HG03045 (cell line): ENCODE data around the gene HLX.

Experiments
- ATAC-seq: cut with Tn5 transposase; IDR thresholded peaks from one replicate; pipeline ENCODE4 v1.9.1; 2021; ENCODE audit warnings: mild to moderate bottlenecking, moderate library complexity; ENCODE audit not compliant: unreplicated experiment

HLX gene

GRCh38 chr1:220879076-220879508 lies at the start of gene HLX:
TSS of gene HLX (plus strand) at chr1:220879443. CDS start at chr1:220879858, 415 bp downstream.
- peak; percentile 78 for ATAC-seq

DNA sequence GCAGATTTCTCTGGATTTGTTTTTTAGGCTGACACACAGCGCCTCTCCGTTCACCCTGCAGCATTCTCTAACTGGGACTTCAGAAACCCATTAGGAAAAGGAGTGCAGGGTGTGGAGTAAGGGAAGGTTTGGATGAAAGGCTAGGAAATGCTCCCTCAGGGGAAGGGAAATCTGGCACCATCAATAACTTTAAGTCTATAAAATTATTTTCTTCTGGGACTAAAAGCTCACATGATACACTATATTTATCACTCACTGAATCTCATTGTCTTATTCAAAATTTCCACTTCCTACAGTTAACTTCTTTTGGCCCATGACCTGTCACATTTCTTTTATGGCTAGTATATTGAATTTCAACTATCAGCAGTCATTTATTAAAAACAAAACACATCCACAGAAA lies 45.8 kb upstream of the HLX start:
- no peak for ATAC-seq

DNA sequence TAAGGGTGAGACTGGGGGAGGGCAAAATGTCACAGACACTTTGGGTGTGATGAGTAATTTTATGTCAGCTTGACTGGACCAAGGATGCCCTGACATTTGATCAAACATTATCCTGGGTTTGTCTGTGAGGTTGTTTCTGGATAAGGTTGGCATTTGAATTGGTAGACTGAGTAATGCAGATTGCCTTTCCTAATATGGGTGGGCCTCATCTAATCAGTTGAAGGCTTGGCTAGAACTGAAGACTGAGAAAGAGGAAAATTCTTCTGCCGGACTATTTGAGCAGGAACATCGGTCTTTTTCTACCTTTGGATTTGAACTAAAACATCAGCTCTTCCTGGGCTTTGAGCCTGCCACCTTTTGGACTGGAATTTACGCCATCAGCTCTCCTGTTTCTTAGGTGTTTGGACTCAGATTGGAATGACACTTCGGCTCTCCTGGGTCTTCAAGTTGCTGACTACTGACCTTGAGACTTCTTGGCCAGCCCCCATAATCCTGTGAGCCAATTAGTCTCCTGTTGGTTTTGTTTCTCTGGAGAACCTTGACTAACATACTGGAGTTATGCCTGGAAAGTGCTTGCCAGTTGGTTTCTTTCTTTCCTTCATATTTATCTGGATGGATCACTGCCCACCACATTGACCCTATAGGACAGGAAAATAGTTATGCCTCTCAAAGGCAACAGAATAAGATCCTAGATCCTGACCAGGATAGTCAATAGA lies 44.9 kb upstream of the HLX start:
- no peak for ATAC-seq

- ATAC-seq: no peak
Measured at GRCh38 chr1:220838578-220838977, 40.7 kb upstream of the HLX start.

DNA sequence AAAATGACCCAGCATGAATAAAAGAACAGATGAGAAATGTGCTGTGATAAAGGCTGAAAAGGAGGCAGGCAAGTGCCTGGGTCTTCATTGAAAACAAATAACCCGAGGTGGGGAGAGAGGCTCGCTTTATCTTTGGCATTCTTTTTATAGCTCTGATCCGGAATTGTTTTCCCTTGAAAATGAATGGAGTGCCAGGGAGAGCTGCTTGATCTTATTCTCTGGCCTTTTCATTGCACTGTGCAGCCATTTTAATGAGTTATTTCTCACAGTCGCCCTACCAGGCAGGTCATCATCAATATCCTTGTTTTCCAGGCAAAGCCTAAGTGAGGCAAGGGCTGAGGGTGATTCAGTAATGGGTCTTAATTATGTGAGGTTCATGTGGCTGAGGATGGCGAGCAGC lies 39.8 kb upstream of the HLX start:
- ATAC-seq: no peak

- ATAC-seq: no peak
Measured at GRCh38 chr1:220841293-220841692, 38.0 kb upstream of the HLX start.

- no peak for ATAC-seq
Measured at GRCh38 chr1:220843481-220844011, 35.7 kb upstream of the HLX start.

GRCh38 chr1:220852408-220852807 lies 26.8 kb upstream of the HLX start:
- no peak for ATAC-seq

- ATAC-seq: no peak
Measured at GRCh38 chr1:220872296-220872695, 6.9 kb upstream of the HLX start.

- no peak for ATAC-seq
Measured at GRCh38 chr1:220873087-220873486, 6.2 kb upstream of the HLX start.

DNA sequence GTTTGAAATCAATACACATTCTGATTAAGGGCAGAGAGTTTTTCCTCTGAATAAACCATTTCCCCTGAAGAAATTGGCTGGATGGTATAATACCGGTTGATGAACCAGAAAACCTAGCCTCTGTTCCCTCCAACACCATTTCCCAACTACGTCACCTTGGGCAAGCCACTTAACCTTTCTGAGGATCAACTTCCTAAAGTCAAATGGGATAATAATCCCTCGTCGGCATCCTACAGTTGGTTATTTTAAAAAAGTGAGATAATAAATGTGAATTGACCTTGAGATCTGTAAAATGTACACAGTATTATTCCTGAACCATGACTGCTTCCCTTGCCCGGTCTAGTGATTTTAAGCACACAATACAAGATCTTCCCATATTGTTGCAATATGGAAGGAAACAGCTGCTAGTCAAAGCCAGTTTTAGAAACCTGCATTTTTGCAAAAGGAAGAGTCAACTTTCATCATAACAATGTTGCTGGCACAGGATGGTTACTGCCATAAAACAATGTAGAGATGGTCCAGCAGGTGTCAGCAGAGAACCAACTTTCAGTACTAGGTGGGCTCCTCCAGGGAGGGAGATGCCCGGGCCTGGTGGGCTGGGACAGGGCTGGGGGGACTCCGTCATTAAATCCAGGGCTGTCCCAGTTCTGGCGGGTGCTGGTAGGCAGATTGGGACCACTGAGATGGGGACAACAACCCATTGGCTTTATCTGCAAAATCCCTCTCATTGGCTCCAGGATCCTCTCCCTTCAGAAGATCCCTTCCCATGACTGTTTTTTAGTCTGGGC lies 5.2 kb upstream of the HLX start:
- no peak for ATAC-seq

DNA sequence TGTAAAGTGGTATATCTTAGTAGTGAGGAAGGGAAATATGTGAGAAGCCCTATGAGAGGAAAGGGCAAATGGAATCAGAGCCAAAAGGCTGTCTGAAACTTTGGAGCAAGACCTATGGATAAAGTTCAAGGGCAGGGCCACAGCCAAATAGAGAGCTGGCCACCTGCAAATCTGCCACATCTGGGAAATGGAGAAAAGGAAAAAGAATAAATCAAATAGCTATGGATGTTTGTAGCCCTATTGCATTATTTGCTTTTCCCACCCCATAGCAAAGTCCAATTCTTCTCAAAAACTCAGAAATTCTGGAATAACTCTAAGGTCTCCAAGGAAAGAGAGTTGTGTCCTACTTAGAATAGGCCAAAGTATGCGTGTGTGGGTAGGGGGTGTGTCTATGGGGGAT lies 4.0 kb upstream of the HLX start:
- ATAC-seq: no peak

GRCh38 chr1:220876511-220877376 lies 2.5 kb upstream of the HLX start:
- no peak for ATAC-seq

GRCh38 chr1:220877377-220878095 lies 1.7 kb upstream of the HLX start:
- ATAC-seq: no peak

DNA sequence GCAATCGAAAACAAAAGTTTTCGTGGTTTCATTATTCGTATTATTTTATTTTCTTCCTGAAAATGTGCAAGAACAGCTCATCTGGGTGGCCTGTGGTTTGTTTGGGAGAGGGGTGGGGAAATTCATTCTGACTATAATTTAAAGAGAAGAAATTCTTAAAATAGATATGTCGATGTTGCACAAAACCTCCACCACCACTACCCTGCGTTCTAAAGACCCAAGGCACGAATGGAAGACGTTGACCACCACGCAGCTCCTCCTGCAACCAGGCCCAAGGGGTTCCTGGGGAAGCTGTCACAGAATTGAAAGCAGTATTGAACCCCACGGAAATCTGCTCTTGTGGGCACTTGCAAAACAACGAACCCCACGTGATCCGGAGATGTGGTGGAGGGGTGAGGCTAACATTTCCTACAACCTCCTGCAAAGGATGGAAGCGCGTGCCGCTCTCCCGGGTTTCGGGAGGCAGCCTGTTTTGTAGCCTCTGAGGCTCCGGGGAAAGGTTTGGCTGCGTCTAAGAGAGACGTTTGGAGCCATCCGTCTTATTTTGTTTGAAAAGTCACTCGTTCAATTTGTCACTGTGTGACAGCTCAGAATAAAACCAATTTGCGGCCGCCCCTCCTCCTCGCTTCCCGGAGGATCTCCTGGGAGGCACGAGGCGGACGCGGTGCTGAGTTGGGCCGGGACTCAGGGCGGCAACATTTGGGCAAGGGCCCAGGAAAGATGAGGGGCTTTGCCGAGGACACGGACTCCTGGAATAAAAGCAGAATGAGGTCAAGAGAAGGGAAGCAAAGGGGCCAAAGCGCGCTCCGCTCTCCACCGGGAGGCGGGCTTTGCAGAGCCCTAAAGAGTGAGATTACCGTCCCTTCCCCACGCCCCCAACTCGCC lies 810 bp upstream of the HLX start:
- peak; percentile 24 for ATAC-seq

DNA sequence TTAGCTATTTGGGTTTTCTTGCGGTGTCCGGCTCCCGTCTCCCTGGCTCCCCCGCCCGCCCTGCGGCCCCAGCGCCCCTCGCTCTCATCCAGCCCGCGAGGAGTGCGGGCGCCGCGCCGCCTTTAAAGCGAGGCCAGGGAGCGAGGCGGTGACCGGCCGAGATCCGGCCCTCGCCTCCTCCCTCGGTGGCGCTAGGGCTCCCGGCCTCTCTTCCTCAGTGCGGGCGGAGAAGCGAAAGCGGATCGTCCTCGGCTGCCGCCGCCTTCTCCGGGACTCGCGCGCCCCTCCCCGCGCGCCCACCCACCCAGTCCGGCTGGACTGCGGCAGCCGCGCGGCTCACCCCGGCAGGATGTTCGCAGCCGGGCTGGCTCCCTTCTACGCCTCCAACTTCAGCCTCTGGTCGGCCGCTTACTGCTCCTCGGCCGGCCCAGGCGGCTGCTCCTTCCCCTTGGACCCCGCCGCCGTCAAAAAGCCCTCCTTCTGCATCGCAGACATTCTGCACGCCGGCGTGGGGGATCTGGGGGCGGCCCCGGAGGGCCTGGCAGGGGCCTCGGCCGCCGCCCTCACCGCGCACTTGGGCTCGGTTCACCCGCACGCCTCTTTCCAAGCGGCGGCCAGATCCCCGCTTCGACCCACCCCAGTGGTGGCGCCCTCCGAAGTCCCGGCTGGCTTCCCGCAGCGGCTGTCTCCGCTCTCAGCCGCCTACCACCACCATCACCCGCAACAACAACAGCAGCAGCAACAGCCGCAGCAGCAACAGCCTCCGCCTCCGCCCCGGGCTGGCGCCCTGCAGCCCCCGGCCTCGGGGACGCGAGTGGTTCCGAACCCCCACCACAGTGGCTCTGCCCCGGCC lies 492 bp downstream of the HLX start:
- ATAC-seq: peak; percentile 47

DNA sequence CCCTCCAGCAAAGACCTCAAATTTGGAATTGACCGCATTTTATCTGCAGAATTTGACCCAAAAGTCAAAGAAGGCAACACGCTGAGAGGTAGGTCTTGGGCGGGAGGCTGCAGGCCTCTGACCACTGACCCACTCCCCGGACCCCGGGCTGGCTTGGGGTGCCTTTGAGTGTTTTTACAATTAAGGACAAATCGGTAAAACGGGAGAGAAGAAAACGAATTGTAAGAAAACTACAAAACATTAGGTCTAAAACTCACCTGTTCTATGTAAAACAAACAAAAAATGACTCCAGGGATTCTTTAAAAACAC lies 1.1 kb downstream of the HLX start:
- ATAC-seq: no peak

- no peak for ATAC-seq
Measured at GRCh38 chr1:220880726-220881506, 1.7 kb downstream of the HLX start.
